Measurements from ENCODE around the gene NFIA. TPM values are rescaled to one million over a fixed set of nuclear protein-coding genes. Genes with fewer than 3 reads are reported as not detected.

Gene NFIA
- total RNA-seq, 1 experiment from 2014 or later, result 20.9 TPM

DNA sequence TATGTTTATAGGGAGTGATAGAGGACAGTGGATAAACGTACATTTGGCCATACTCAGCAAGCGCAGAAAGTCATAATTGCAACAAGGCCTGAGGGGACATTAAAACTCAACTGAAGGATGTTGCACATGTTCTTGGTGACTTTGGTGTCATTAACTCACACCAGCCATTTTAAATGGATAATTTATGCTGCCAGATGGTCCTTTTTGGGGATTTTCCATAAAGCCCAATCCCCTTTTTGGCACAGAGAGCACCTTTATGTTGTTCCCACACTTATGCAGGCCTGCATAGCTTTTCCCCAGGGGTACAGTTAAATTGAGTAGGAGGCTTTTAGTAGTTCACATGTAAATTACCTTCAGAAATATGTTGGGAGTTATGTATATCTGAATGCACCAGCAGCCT is 279.6 kb downstream of the NFIA start:
- POLR2A ChIA-PET, result no interaction called here
- Histone ChIP-seq H3K27me3 (ENCODE audit: control insufficient read depth, insufficient read depth, low read length) (no peaks in the 10 kb centered on the region), H3K4me1 (ENCODE audit: control insufficient read depth, insufficient read depth, low read length) (no peaks in the 10 kb centered on the region), H3K27ac (ENCODE audit: low read length) (no peak overlapping the region), H3K36me3 (ENCODE audit: control insufficient read depth, insufficient read depth, low read length) (no peaks in the 10 kb centered on the region), H3K9me3 (ENCODE audit: control insufficient read depth, insufficient read depth, low read depth, low read length) (no peaks in the 10 kb centered on the region), H3K4me3 (ENCODE audit: low read depth in 2 of 2, low read length in 2 of 2) (no peak overlapping the region)
- in situ Hi-C loops (cut with HindIII; ENCODE audit: low pct_unique_long_range_greater_than_20kb, low sequenced_read_pairs), result no loop called here
- CTCF ChIA-PET, result no interaction called here
- TF ChIP-seq, protein P1, sequence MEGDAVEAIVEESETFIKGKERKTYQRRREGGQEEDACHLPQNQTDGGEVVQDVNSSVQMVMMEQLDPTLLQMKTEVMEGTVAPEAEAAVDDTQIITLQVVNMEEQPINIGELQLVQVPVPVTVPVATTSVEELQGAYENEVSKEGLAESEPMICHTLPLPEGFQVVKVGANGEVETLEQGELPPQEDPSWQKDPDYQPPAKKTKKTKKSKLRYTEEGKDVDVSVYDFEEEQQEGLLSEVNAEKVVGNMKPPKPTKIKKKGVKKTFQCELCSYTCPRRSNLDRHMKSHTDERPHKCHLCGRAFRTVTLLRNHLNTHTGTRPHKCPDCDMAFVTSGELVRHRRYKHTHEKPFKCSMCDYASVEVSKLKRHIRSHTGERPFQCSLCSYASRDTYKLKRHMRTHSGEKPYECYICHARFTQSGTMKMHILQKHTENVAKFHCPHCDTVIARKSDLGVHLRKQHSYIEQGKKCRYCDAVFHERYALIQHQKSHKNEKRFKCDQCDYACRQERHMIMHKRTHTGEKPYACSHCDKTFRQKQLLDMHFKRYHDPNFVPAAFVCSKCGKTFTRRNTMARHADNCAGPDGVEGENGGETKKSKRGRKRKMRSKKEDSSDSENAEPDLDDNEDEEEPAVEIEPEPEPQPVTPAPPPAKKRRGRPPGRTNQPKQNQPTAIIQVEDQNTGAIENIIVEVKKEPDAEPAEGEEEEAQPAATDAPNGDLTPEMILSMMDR (IDR thresholded peaks at IDR 0.05), result no peak
- TF ChIP-seq TCF7L2 (IDR thresholded peaks at IDR 0.05; ENCODE audit: low read depth, low read length), result no peak
- ATAC-seq (no peak), DNase-seq (ENCODE audit: low read depth, low spot score) (no peak)
- no TSS peak for BruUV-seq (replicated peaks)
- intact Hi-C loops (cut with micrococcal nuclease; ENCODE audit: unreplicated experiment), result no loop called here

GRCh38 chr1:61362351-61362750 is 280.0 kb downstream of the NFIA start:
- in situ Hi-C loops (cut with HindIII; ENCODE audit: low pct_unique_long_range_greater_than_20kb, low sequenced_read_pairs), result no loop called here

GRCh38 chr1:61368366-61368765 is 286.0 kb downstream of the NFIA start:
- no TSS peak for BruUV-seq (replicated peaks)
- Histone ChIP-seq H3K27me3 (ENCODE audit: control insufficient read depth, insufficient read depth, low read length) (no peaks in the 10 kb centered on the region), H3K27ac (ENCODE audit: low read length) (no peak overlapping the region), H3K36me3 (ENCODE audit: control insufficient read depth, insufficient read depth, low read length) (no peaks in the 10 kb centered on the region), H3K9me3 (ENCODE audit: control insufficient read depth, insufficient read depth, low read depth, low read length) (no peaks in the 10 kb centered on the region), H3K4me3 (ENCODE audit: low read depth in 2 of 2, low read length in 2 of 2) (no peak overlapping the region), H3K4me1 (ENCODE audit: control insufficient read depth, insufficient read depth, low read length) (no peaks in the 10 kb centered on the region)
- POLR2A ChIA-PET, result no interaction called here
- intact Hi-C loops (cut with micrococcal nuclease; ENCODE audit: unreplicated experiment), result no loop called here
- no peak for ATAC-seq
- CTCF ChIA-PET, result no interaction called here
- TF ChIP-seq, protein P2, sequence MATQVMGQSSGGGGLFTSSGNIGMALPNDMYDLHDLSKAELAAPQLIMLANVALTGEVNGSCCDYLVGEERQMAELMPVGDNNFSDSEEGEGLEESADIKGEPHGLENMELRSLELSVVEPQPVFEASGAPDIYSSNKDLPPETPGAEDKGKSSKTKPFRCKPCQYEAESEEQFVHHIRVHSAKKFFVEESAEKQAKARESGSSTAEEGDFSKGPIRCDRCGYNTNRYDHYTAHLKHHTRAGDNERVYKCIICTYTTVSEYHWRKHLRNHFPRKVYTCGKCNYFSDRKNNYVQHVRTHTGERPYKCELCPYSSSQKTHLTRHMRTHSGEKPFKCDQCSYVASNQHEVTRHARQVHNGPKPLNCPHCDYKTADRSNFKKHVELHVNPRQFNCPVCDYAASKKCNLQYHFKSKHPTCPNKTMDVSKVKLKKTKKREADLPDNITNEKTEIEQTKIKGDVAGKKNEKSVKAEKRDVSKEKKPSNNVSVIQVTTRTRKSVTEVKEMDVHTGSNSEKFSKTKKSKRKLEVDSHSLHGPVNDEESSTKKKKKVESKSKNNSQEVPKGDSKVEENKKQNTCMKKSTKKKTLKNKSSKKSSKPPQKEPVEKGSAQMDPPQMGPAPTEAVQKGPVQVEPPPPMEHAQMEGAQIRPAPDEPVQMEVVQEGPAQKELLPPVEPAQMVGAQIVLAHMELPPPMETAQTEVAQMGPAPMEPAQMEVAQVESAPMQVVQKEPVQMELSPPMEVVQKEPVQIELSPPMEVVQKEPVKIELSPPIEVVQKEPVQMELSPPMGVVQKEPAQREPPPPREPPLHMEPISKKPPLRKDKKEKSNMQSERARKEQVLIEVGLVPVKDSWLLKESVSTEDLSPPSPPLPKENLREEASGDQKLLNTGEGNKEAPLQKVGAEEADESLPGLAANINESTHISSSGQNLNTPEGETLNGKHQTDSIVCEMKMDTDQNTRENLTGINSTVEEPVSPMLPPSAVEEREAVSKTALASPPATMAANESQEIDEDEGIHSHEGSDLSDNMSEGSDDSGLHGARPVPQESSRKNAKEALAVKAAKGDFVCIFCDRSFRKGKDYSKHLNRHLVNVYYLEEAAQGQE (IDR thresholded peaks at IDR 0.05; ENCODE audit: insufficient read depth in 1 of 2, low read depth in 2 of 2, low read length in 1 of 2), result no peak
- TF ChIP-seq, protein P1 (IDR thresholded peaks at IDR 0.05), result no peak
- TF ChIP-seq SIN3A (IDR thresholded peaks at IDR 0.05; ENCODE audit: borderline replicate concordance, insufficient read depth, low read depth, low read length) (no peak), POLR2AphosphoS5 (IDR thresholded peaks at IDR 0.05; ENCODE audit: low read depth, low read length) (no peak), TCF7L2 (IDR thresholded peaks at IDR 0.05; ENCODE audit: low read depth, low read length) (no peak)
- in situ Hi-C loops (cut with HindIII; ENCODE audit: low pct_unique_long_range_greater_than_20kb, low sequenced_read_pairs), result no loop called here
- no peak for DNase-seq (ENCODE audit: low read depth, low spot score)

More at GRCh38 chr1:61362351-61362750, 280.0 kb downstream of the NFIA start:
- Histone ChIP-seq H3K36me3 (ENCODE audit: control insufficient read depth, insufficient read depth, low read length) (no peaks in the 10 kb centered on the region), H3K27ac (ENCODE audit: low read length) (no peak overlapping the region), H3K4me1 (ENCODE audit: control insufficient read depth, insufficient read depth, low read length) (no peaks in the 10 kb centered on the region), H3K4me3 (ENCODE audit: low read depth in 2 of 2, low read length in 2 of 2) (no peak overlapping the region), H3K9me3 (ENCODE audit: control insufficient read depth, insufficient read depth, low read depth, low read length) (no peaks in the 10 kb centered on the region), H3K27me3 (ENCODE audit: control insufficient read depth, insufficient read depth, low read length) (no peaks in the 10 kb centered on the region)
- intact Hi-C loops (cut with micrococcal nuclease; ENCODE audit: unreplicated experiment), result no loop called here
- ChIA-PET CTCF (no interaction called here), POLR2A (no interaction called here)
- TF ChIP-seq TCF7L2 (IDR thresholded peaks at IDR 0.05; ENCODE audit: low read depth, low read length) (no peak), SIN3A (IDR thresholded peaks at IDR 0.05; ENCODE audit: borderline replicate concordance, insufficient read depth, low read depth, low read length) (no peak)
- TF ChIP-seq, protein P2 (IDR thresholded peaks at IDR 0.05; ENCODE audit: insufficient read depth in 1 of 2, low read depth in 2 of 2, low read length in 1 of 2), result no peak
- no TSS peak for BruUV-seq (replicated peaks)
- DNase-seq (ENCODE audit: low read depth, low spot score) (no peak), ATAC-seq (no peak)

All from Panc1 (cell line).